WTC11 (cell line): ENCODE data around the gene RPL10A. TPM values are rescaled to one million over a fixed set of nuclear protein-coding genes. Genes with fewer than 3 reads are reported as not detected.
A peak's percentile ranks its signal among the peaks of the same experiment; 100 is the strongest.

Source experiments
- ATAC-seq: fragments of 200-7000 bp; cut with Tn5 transposase; 2 replicates; pipeline ENCODE4 v1.10.0; 2021; ENCODE audit warnings: mild to moderate bottlenecking, moderate library complexity
- CTCF ChIA-PET: fragments of 300-600 bp; sonication (Branson Sonifier 250); formaldehyde crosslinking; loops from one replicate; lab custom pipeline; 2021; ENCODE audit warnings: antibody characterized with exemption; lab: Charles Lee
- POLR2A ChIA-PET: fragments of 350-600 bp; sonication (Branson Sonifier 250); formaldehyde crosslinking; loops from one replicate; lab custom pipeline; 2021; ENCODE audit warnings: antibody characterized with exemption; lab: Charles Lee
- DNase-seq: peaks from one replicate; pipeline ENCODE4 v3.0.0; 2021; ENCODE audit warnings: low spot score
- H3K27ac Mint-ChIP-seq: 2 replicates; pipeline ENCODE4 v1.8.0; 2021; ENCODE audit warnings: mixed read lengths
- H3K27me3 Mint-ChIP-seq: 2 replicates; pipeline ENCODE4 v1.8.0; 2021; ENCODE audit warnings: low read depth, mild to moderate bottlenecking, moderate library complexity, mixed read lengths
- H3K36me3 Mint-ChIP-seq: 2 replicates; pipeline ENCODE4 v1.8.0; 2021; ENCODE audit warnings: mixed read lengths
- H3K4me1 Mint-ChIP-seq: 2 replicates; pipeline ENCODE4 v1.8.0; 2022; ENCODE audit warnings: mixed read lengths
- H3K4me3 Mint-ChIP-seq: 2 replicates; pipeline ENCODE4 v1.8.0; 2021; ENCODE audit warnings: mild to moderate bottlenecking, moderate library complexity, mixed read lengths
- H3K9me3 Mint-ChIP-seq: 2 replicates; pipeline ENCODE4 v1.8.0; 2021; ENCODE audit warnings: mixed read lengths
- AR ChIP-seq: fragments of 250-450 bp; sonication (Bioruptor Pico); IDR thresholded peaks from 2 replicates; pipeline ENCODE4 v1.9.0; 2021; ENCODE audit warnings: mild to moderate bottlenecking
- ATF3 ChIP-seq: sonication (generic); formaldehyde crosslinking; conservative IDR thresholded peaks from 2 replicates; pipeline ENCODE4 v1.8.1; 2022; ENCODE audit warnings: mild to moderate bottlenecking, missing genetic modification reagents
- ATF6 ChIP-seq: sonication (generic); formaldehyde crosslinking; IDR thresholded peaks from 2 replicates; pipeline ENCODE4 v1.8.1; 2023; ENCODE audit warnings: mild to moderate bottlenecking, missing genetic modification reagents
- EMX1 ChIP-seq: fragments of 250-450 bp; sonication (Bioruptor Pico); IDR thresholded peaks from 2 replicates; pipeline ENCODE4 v1.8.0; 2021; ENCODE audit warnings: mild to moderate bottlenecking
- JAZF1 ChIP-seq: fragments of 250-450 bp; sonication (Bioruptor Pico); IDR thresholded peaks from 2 replicates; pipeline ENCODE4 v1.9.0; 2021; ENCODE audit warnings: moderate library complexity, mild to moderate bottlenecking, inconsistent platforms
- KAT7 ChIP-seq: sonication (generic); formaldehyde crosslinking; IDR thresholded peaks from 2 replicates; pipeline ENCODE4 v1.8.1; 2023; ENCODE audit warnings: missing genetic modification reagents, mild to moderate bottlenecking, borderline replicate concordance
- NFE2L1 ChIP-seq: sonication (generic); formaldehyde crosslinking; IDR thresholded peaks from 2 replicates; pipeline ENCODE4 v1.8.1; 2023; ENCODE audit warnings: missing genetic modification reagents
- NR3C1 ChIP-seq: sonication (generic); formaldehyde crosslinking; conservative IDR thresholded peaks from 2 replicates; pipeline ENCODE4 v1.8.1; 2023; ENCODE audit warnings: low read depth, mild to moderate bottlenecking, missing genetic modification reagents
- SP1 ChIP-seq: sonication (generic); formaldehyde crosslinking; conservative IDR thresholded peaks from 2 replicates; pipeline ENCODE4 v1.8.1; 2022; ENCODE audit warnings: missing genetic modification reagents
- ZNF317 ChIP-seq: sonication (generic); formaldehyde crosslinking; IDR thresholded peaks from 2 replicates; pipeline ENCODE4 v1.8.1; 2023; ENCODE audit warnings: low read depth, mild to moderate bottlenecking, moderate library complexity, missing genetic modification reagents, borderline replicate concordance
- total RNA-seq: library from RNA; stranded (reverse); gene quantifications from 3 replicates; pipeline ENCODE4 v1.2.3, GENCODE V29; 2021
- TF ChIP-seq, protein P1 (sequence below): sonication (generic); formaldehyde crosslinking; IDR thresholded peaks from 2 replicates; pipeline ENCODE4 v1.8.0; 2023; ENCODE audit warnings: mild to moderate bottlenecking, missing genetic modification reagents
- TF ChIP-seq, protein P2 (sequence below): sonication (generic); formaldehyde crosslinking; IDR thresholded peaks from 2 replicates; pipeline ENCODE4 v1.8.0; 2022; ENCODE audit warnings: mild to moderate bottlenecking, missing genetic modification reagents

RPL10A gene
- total RNA-seq, 1 experiment from 2014 or later, result 1,829 TPM

DNA sequence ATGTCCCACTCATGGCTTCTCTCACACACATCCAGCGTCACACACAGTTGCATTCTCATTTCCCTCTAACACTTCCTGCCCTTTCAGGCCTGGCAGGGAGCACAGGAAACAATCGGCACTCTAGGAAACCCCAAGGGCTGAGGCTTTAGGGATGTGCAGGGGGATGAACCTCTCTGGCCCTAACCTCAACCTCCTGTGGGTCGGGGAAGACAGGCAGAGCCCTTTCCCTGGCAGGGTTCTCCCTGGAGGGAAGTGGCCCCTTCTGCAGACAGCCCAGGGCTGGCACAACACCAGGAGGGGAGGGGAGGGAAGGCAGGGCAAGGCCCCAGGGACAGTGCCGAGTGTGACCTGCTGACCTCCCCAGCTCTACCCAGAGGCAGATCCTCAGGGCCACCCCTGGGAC, 26.0 kb downstream of the RPL10A start:
- peak overlapping the region; percentile 41 for H3K27ac Mint-ChIP-seq
- peaks cover 19% of the 10 kb centered on the region for H3K27me3 Mint-ChIP-seq
- no peaks in the 10 kb centered on the region for H3K36me3 Mint-ChIP-seq

GRCh38 chr6:35495258-35496035, 27.2 kb downstream of the RPL10A start:
- no peak overlapping the region for H3K27ac Mint-ChIP-seq
- CTCF ChIA-PET, result interaction anchor here (0.7 to 2.1 kb wide), 5 partner anchors 9 to 343 kb away, joined by 3 to 9 read pairs (median 5); no protein-coding TSS in a partner anchor
- H3K9me3 Mint-ChIP-seq, result no peaks in the 10 kb centered on the region
- DNase-seq (no peak), ATAC-seq (no peak)
- TF ChIP-seq EMX1 (CRISPR knock-in tag) (no peak), SP1 (CRISPR knock-in tag) (no peak), JAZF1 (CRISPR knock-in tag) (no peak), ZNF317 (no peak), ATF6 (CRISPR knock-in tag) (no peak), NR3C1 (CRISPR knock-in tag) (no peak), KAT7 (CRISPR knock-in tag) (no peak), ATF3 (CRISPR knock-in tag) (no peak)
- TF ChIP-seq, protein P1, sequence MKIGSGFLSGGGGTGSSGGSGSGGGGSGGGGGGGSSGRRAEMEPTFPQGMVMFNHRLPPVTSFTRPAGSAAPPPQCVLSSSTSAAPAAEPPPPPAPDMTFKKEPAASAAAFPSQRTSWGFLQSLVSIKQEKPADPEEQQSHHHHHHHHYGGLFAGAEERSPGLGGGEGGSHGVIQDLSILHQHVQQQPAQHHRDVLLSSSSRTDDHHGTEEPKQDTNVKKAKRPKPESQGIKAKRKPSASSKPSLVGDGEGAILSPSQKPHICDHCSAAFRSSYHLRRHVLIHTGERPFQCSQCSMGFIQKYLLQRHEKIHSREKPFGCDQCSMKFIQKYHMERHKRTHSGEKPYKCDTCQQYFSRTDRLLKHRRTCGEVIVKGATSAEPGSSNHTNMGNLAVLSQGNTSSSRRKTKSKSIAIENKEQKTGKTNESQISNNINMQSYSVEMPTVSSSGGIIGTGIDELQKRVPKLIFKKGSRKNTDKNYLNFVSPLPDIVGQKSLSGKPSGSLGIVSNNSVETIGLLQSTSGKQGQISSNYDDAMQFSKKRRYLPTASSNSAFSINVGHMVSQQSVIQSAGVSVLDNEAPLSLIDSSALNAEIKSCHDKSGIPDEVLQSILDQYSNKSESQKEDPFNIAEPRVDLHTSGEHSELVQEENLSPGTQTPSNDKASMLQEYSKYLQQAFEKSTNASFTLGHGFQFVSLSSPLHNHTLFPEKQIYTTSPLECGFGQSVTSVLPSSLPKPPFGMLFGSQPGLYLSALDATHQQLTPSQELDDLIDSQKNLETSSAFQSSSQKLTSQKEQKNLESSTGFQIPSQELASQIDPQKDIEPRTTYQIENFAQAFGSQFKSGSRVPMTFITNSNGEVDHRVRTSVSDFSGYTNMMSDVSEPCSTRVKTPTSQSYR (CRISPR knock-in tag), result no peak
- TF ChIP-seq, protein P2, sequence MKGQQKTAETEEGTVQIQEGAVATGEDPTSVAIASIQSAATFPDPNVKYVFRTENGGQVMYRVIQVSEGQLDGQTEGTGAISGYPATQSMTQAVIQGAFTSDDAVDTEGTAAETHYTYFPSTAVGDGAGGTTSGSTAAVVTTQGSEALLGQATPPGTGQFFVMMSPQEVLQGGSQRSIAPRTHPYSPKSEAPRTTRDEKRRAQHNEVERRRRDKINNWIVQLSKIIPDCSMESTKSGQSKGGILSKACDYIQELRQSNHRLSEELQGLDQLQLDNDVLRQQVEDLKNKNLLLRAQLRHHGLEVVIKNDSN (CRISPR knock-in tag), result no peak
- H3K36me3 Mint-ChIP-seq, result no peaks in the 10 kb centered on the region
- H3K27me3 Mint-ChIP-seq, result peaks cover 23% of the 10 kb centered on the region
- peak overlapping the region; percentile 78 for H3K4me3 Mint-ChIP-seq
- peaks cover 70% of the 10 kb centered on the region for H3K4me1 Mint-ChIP-seq
- POLR2A ChIA-PET, result interaction anchor here (1.3 to 5.3 kb wide), 4 partner anchors 9 to 244 kb away, joined by 3 to 54 read pairs (median 20); no protein-coding TSS in a partner anchor

More for the DNA sequence above, 26.0 kb downstream of the RPL10A start:
- no peak for DNase-seq
- Mint-ChIP-seq H3K9me3 (no peaks in the 10 kb centered on the region), H3K4me3 (peak overlapping the region; percentile 39), H3K4me1 (peaks cover 68% of the 10 kb centered on the region)
- CTCF ChIA-PET, result interaction anchor here (0.7 kb wide), 1 partner anchor 28 kb away, joined by 8 read pairs; no protein-coding TSS in a partner anchor
- peak; percentile 4; the same call in 1 of the 2 replicates for ATAC-seq
- TF ChIP-seq AR, result no peak
- peak; percentile 67; the same call in 1 of the 2 replicates for TF ChIP-seq NFE2L1 (CRISPR knock-in tag)
- POLR2A ChIA-PET, result interaction anchor here (3.0 to 5.3 kb wide), 2 partner anchors 8 to 23 kb away, joined by 38 to 54 read pairs; no protein-coding TSS in a partner anchor
